H1 (cell line): Measurements from ENCODE around the gene PPP1CA. TPM values are rescaled to one million over a fixed set of nuclear protein-coding genes. Genes with fewer than 3 reads are reported as not detected.
A peak's percentile ranks its signal among the peaks of the same experiment; 100 is the strongest.

Source experiments
- CTCF ChIA-PET: fragments of 300-600 bp; sonication (Branson Sonifier 250); formaldehyde crosslinking; loops from one replicate; lab custom pipeline; 2021; ENCODE audit not compliant: partially characterized antibody; lab: Charles Lee
- POLR2A ChIA-PET: fragments of 300-600 bp; sonication (Branson Sonifier 250); formaldehyde crosslinking; loops from one replicate; lab custom pipeline; 2021; ENCODE audit warnings: inconsistent platforms; ENCODE audit not compliant: partially characterized antibody; lab: Charles Lee
- DNase-seq, 2 experiments: peaks; one replicate each; pipeline versions ENCODE4 v3.0.0 to v3.0.0-alpha.2; 2010 to 2022; ENCODE audit warnings: low spot score in 2 of 2, low read depth in 1 of 2, mixed read lengths in 1 of 2
- FAIRE-seq: peaks from 2 replicates; lab custom pipeline; 2011; peaks lifted over from hg19 to GRCh38; lab: Jason Lieb, UNC
- H2AFZ ChIP-seq: 2 replicates; pipeline ENCODE4 v1.8.1; 2012; ENCODE audit warnings: low read length, inconsistent platforms
- H2AK5ac ChIP-seq: 2 replicates; pipeline ENCODE4 v1.6.1; 2013; ENCODE audit warnings: low read depth, low read length
- H2BK120ac ChIP-seq: replicated peaks from 2 replicates; pipeline ENCODE3; 2013; ENCODE audit warnings: low read depth, low read length, inconsistent platforms
- H2BK12ac ChIP-seq: 2 replicates; pipeline ENCODE4 v1.6.1; 2013; ENCODE audit warnings: low read depth, low read length
- H2BK15ac ChIP-seq: 2 replicates; pipeline ENCODE4 v1.6.1; 2013; ENCODE audit warnings: low read length
- H2BK20ac ChIP-seq: 2 replicates; pipeline ENCODE4 v1.6.1; 2013; ENCODE audit warnings: low read length
- H2BK5ac ChIP-seq: 2 replicates; pipeline ENCODE4 v1.6.1; 2013; ENCODE audit warnings: low read depth, low read length
- H3K14ac ChIP-seq: 2 replicates; pipeline ENCODE4 v1.6.1; 2013; ENCODE audit warnings: inconsistent platforms; ENCODE audit not compliant: insufficient read length
- H3K18ac ChIP-seq: 2 replicates; pipeline ENCODE4 v1.6.1; 2013; ENCODE audit warnings: low read length; ENCODE audit errors: extremely low read depth
- H3K23ac ChIP-seq: 2 replicates; pipeline ENCODE4 v1.6.1; 2013; ENCODE audit warnings: inconsistent platforms; ENCODE audit not compliant: insufficient read length
- H3K23me2 ChIP-seq: 2 replicates; pipeline ENCODE4 v1.6.1; 2013; ENCODE audit warnings: low read depth, low read length
- H3K27ac ChIP-seq: 2 replicates; pipeline ENCODE4 v1.6.1; 2011; ENCODE audit warnings: low read depth, low read length, inconsistent platforms
- H3K27me3 ChIP-seq, 4 experiments: replicated peaks in 1 of 4; 1 replicate in 1 of 4; 2 replicates in 3 of 4; pipeline versions ENCODE4 v1.6.1 to v1.8.1; 2011 to 2013; ENCODE audit warnings: low read length in 3 of 4, mild to moderate bottlenecking in 3 of 4, inconsistent platforms in 2 of 4, mixed read lengths in 2 of 4, moderate library complexity in 1 of 4; ENCODE audit not compliant: control insufficient read depth in 3 of 4, insufficient read depth in 3 of 4; ENCODE audit errors: extremely low read depth in 1 of 4
- H3K36me3 ChIP-seq, 4 experiments: 2 replicates each; pipeline versions ENCODE4 v1.6.1 to v1.8.1; 2011 to 2013; ENCODE audit warnings: mild to moderate bottlenecking in 4 of 4, low read length in 3 of 4, moderate library complexity in 2 of 4, control low read depth in 1 of 4, inconsistent platforms in 1 of 4; ENCODE audit not compliant: insufficient read depth in 4 of 4, control insufficient read depth in 2 of 4
- H3K4ac ChIP-seq: replicated peaks from 2 replicates; pipeline ENCODE3; 2013; ENCODE audit warnings: low read length, low read depth, mixed read lengths, inconsistent platforms; ENCODE audit not compliant: insufficient read length
- H3K4me1 ChIP-seq, 4 experiments: replicated peaks in 1 of 4; 1 replicate in 1 of 4; 2 replicates in 3 of 4; pipeline versions ENCODE4 v1.6.1 to v1.8.1; 2011 to 2013; ENCODE audit warnings: low read length in 3 of 4, inconsistent platforms in 2 of 4, mixed read lengths in 1 of 4; ENCODE audit not compliant: insufficient read depth in 4 of 4, control insufficient read depth in 3 of 4
- H3K4me2 ChIP-seq, 2 experiments: 2 replicates each; pipeline versions ENCODE4 v1.6.1 to v1.8.1; 2011 to 2013; ENCODE audit warnings: low read depth in 2 of 2, low read length in 2 of 2, control low read depth in 1 of 2, inconsistent platforms in 1 of 2, mild to moderate bottlenecking in 1 of 2; ENCODE audit not compliant: insufficient read depth in 1 of 2
- H3K4me3 ChIP-seq, 4 experiments: fragments of 200-600, 300-600 bp in 1 of 4; sonication (generic), shearing (Covaris generic), sonication (Bioruptor Twin) in 1 of 4; 2 replicates each; pipeline versions ENCODE4 v1.5.1 to v1.8.1; 2011 to 2016; ENCODE audit warnings: low read length in 4 of 4, low read depth in 3 of 4, control low read depth in 2 of 4, inconsistent platforms in 2 of 4, mild to moderate bottlenecking in 2 of 4, mixed read lengths in 1 of 4, moderate library complexity in 1 of 4; ENCODE audit not compliant: insufficient read depth in 2 of 4; ENCODE audit errors: extremely low read depth in 1 of 4
- H3K56ac ChIP-seq: replicated peaks from 2 replicates; pipeline ENCODE3; 2013; ENCODE audit warnings: low read depth, mild to moderate bottlenecking, mixed read lengths, low read length, inconsistent platforms; ENCODE audit not compliant: insufficient read length
- H3K79me1 ChIP-seq: 2 replicates; pipeline ENCODE4 v1.6.1; 2013; ENCODE audit warnings: low read depth, low read length, control low read depth
- H3K79me2 ChIP-seq, 2 experiments: 2 replicates each; pipeline versions ENCODE4 v1.6.1 to v1.8.1; 2012 to 2013; ENCODE audit warnings: low read length in 2 of 2, mild to moderate bottlenecking in 2 of 2, inconsistent platforms in 1 of 2; ENCODE audit not compliant: insufficient read depth in 2 of 2, control insufficient read depth in 1 of 2
- H3K9ac ChIP-seq, 4 experiments: replicated peaks in 1 of 4; 1 replicate in 1 of 4; 2 replicates in 3 of 4; pipeline versions ENCODE4 v1.6.1 to v1.8.1; 2011 to 2013; ENCODE audit warnings: low read depth in 3 of 4, low read length in 3 of 4, control low read depth in 2 of 4, mild to moderate bottlenecking in 2 of 4, moderate library complexity in 2 of 4, inconsistent platforms in 1 of 4; ENCODE audit errors: extremely low read depth in 1 of 4
- H3K9me3 ChIP-seq, 2 experiments: 2 replicates each; pipeline versions ENCODE4 v1.6.1 to v1.8.1; 2012 to 2013; ENCODE audit warnings: mild to moderate bottlenecking in 2 of 2, moderate library complexity in 2 of 2, control low read depth in 1 of 2, inconsistent platforms in 1 of 2, low read depth in 1 of 2, low read length in 1 of 2, mixed read lengths in 1 of 2; ENCODE audit not compliant: insufficient read depth in 2 of 2
- H4K20me1 ChIP-seq, 2 experiments: replicated peaks in 1 of 2; 2 replicates each; pipeline versions ENCODE3 to v1.8.1; 2011 to 2013; ENCODE audit warnings: inconsistent platforms in 2 of 2, low read length in 2 of 2, mild to moderate bottlenecking in 1 of 2; ENCODE audit not compliant: insufficient read depth in 2 of 2, control insufficient read depth in 1 of 2
- H4K5ac ChIP-seq: 2 replicates; pipeline ENCODE4 v1.6.1; 2013; ENCODE audit warnings: low read length, low read depth, mixed read lengths, inconsistent platforms; ENCODE audit not compliant: insufficient read length
- H4K8ac ChIP-seq: 2 replicates; pipeline ENCODE4 v1.8.0; 2013; ENCODE audit warnings: mild to moderate bottlenecking, moderate library complexity, low read length, inconsistent platforms; ENCODE audit not compliant: insufficient read depth; ENCODE audit errors: extremely low read depth
- H4K91ac ChIP-seq: replicated peaks from 2 replicates; pipeline ENCODE3; 2013; ENCODE audit warnings: low read length, mixed read lengths, inconsistent platforms; ENCODE audit not compliant: insufficient read length
- BCL11A ChIP-seq, 2 experiments: IDR thresholded peaks; one replicate each; pipeline ENCODE4 v1.6.1; 2011; ENCODE audit warnings: low read depth in 2 of 2, low read length in 2 of 2, mild to moderate bottlenecking in 2 of 2
- CBX5 ChIP-seq: fragments of 300-800, 300-1000 bp; sonication (generic); IDR thresholded peaks from 2 replicates; pipeline ENCODE4 v1.7.1; 2016; ENCODE audit warnings: antibody characterized with exemption, low read length, low read depth
- EP300 ChIP-seq, 2 experiments: IDR thresholded peaks; 1 replicate in 1 of 2; 2 replicates in 1 of 2; pipeline ENCODE4 v1.6.1; 2011 to 2012; ENCODE audit warnings: low read depth in 2 of 2, low read length in 2 of 2, mild to moderate bottlenecking in 2 of 2, borderline replicate concordance in 1 of 2, inconsistent platforms in 1 of 2, moderate library complexity in 1 of 2
- TBP ChIP-seq: IDR thresholded peaks from 2 replicates; pipeline ENCODE4 v1.6.1; 2011; ENCODE audit warnings: low read depth, low read length, improper control_type of control experiment
- ZNF274 ChIP-seq: IDR thresholded peaks from 2 replicates; pipeline ENCODE4 v1.7.0; 2012; ENCODE audit warnings: low read length, borderline replicate concordance; ENCODE audit errors: extremely low read depth
- WGBS, 2 experiments: shearing (Covaris generic) in 1 of 2; methylation state at CpG; one replicate each; pipeline versions ENCODE4 v1.1.6 to v1.1.7; 2013 to 2015; ENCODE audit warnings: low lambda C conversion rate in 2 of 2, mixed read lengths in 2 of 2, inconsistent platforms in 1 of 2, low coverage in 1 of 2, missing lambda C conversion rate in 1 of 2; ENCODE audit not compliant: insufficient replicate concordance in 2 of 2, insufficient coverage in 1 of 2, insufficient read length in 1 of 2; ENCODE audit errors: extremely low coverage in 1 of 2, missing lambda C conversion rate in 1 of 2; 5-methylcytosine and 5-hydroxymethylcytosine counted together
- polyA plus RNA-seq, 7 experiments: library from polyadenylated mRNA; depleted of rRNA in 3 of 7; stranded (reverse) in 5 of 7; unstranded in 2 of 7; fragments of >200 nt in 5 of 7; fragments of 200-250 nt in 2 of 7; gene quantifications; 1 replicate in 5 of 7; 2 replicates in 1 of 7; 4 replicates in 1 of 7; pipeline versions ENCODE4 v1.2.1 to v1.2.3, GENCODE V29; 2011 to 2013; ENCODE audit warnings: missing spikeins in 2 of 7, mixed read lengths in 2 of 7
- total RNA-seq: library from RNA; stranded (reverse); fragmentation: NEBNext Ultra II Directional; extraction: Animal tissue kit (Norgen Biotek cat#: 25700); gene quantifications from 2 replicates; pipeline ENCODE4 v1.2.1, GENCODE V29; 2021
- TF ChIP-seq, protein P1 (sequence below), 3 experiments: IDR thresholded peaks; 1 replicate in 2 of 3; 2 replicates in 1 of 3; pipeline versions ENCODE4 v1.5.1 to v1.6.1; 2011; ENCODE audit warnings: low read length in 3 of 3, mild to moderate bottlenecking in 3 of 3, inconsistent platforms in 2 of 3, low read depth in 1 of 3, moderate library complexity in 1 of 3; ENCODE audit not compliant: insufficient read depth in 1 of 3; ENCODE audit errors: control extremely low read depth in 1 of 3

PPP1CA gene
- total and polyA plus RNA-seq, 2 of the 8 experiments (the other 6 are each of a cell fraction or from before 2014, with no cell fraction given), result 198 to 359 TPM

DNA sequence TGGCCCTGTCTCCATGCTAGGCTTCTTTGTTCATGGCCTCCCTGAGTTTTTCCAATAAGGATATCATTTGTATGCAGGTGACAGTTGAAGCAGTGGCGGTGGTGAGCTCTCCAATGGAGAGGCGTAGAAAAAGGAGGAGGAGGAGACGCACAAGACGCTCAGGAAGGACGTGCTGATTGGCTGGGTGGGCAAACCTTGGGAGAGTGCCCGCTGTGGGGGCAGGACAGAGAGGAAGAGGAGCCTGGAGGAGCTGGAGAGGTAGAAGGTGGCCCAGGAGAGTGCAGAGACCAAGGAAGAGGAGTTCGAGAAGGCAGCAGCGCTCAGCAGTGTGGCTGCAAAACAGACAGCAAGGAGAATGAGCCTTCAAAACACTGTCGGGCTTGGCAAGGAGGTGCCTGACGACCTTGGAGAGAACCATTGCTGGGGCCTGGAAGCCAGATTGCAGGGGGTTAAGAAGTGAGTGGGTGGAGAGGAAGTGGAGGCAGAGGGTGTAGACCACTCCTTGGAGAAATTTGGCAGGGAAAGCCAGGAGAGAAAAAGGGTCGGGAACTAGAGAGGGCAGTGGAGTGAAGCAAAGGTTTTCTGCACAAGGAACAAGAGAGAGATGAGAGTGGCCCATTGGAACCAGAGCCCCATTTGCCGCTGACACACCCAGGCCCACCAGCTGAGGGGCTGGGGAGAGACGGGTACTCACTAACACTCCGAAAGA, 35.8 kb downstream of the PPP1CA start:
- Histone ChIP-seq H3K4me2 (peak overlapping the region; percentile 26 to 28; a peak in 2 of 4 replicates), H2AFZ (no peak overlapping the region), H2BK120ac (no peak overlapping the region), H2BK15ac (peak overlapping the region; percentile 72; the same call in 1 of the 2 replicates), H3K18ac (no peak overlapping the region), H3K56ac (no peak overlapping the region), H3K4me3 (no peak overlapping the region), H3K9ac (no peak overlapping the region), H4K5ac (no peak overlapping the region), H2BK5ac (no peak overlapping the region), H2BK12ac (no peak overlapping the region), H3K9me3 (no peaks in the 10 kb centered on the region), H3K14ac (no peak overlapping the region), H3K4me1 (peaks cover 0 to 16% (median 8%) of the 10 kb centered on the region in 4 experiments; a peak in 6 of 7 replicates), H3K27me3 (peaks cover 0 to 18% (median 13%) of the 10 kb centered on the region in 4 experiments; a peak in 5 of 7 replicates), H4K91ac (no peak overlapping the region), H3K79me1 (no peaks in the 10 kb centered on the region), H2BK20ac (no peak overlapping the region), H3K23me2 (no peaks in the 10 kb centered on the region; the same call in 1 of the 2 replicates), H2AK5ac (no peak overlapping the region), H3K79me2 (no peaks in the 10 kb centered on the region), H4K20me1 (peaks cover 0 to under 1% of the 10 kb centered on the region in 2 experiments), H3K23ac (no peak overlapping the region), H4K8ac (no peak overlapping the region)
- CTCF ChIA-PET, result interaction anchor here (2.5 to 34.8 kb wide), 3 partner anchors 8 to 20 kb away, joined by 12 to 1305 read pairs (median 1305); partner anchors contain the start of genes CLCF1, POLD4 and RAD9A
- no peak for FAIRE-seq
- no peak for DNase-seq
- POLR2A ChIA-PET, result interaction anchor here (0.5 to 4.1 kb wide), 7 partner anchors 8 to 41 kb away, joined by 3 to 16 read pairs (median 3); partner anchors contain the start of genes CLCF1 and POLD4
- TF ChIP-seq TBP (no peak), CBX5 (no peak), BCL11A (IDR thresholded peaks at IDR 0.05; ENCODE audit: low read depth in 2 of 2, low read length in 2 of 2) (no peak), EP300 (IDR thresholded peaks at IDR 0.05; ENCODE audit: borderline replicate concordance in 1 of 2, low read depth in 2 of 2, low read length in 2 of 2) (no peak), ZNF274 (no peak)
- TF ChIP-seq, protein P1, sequence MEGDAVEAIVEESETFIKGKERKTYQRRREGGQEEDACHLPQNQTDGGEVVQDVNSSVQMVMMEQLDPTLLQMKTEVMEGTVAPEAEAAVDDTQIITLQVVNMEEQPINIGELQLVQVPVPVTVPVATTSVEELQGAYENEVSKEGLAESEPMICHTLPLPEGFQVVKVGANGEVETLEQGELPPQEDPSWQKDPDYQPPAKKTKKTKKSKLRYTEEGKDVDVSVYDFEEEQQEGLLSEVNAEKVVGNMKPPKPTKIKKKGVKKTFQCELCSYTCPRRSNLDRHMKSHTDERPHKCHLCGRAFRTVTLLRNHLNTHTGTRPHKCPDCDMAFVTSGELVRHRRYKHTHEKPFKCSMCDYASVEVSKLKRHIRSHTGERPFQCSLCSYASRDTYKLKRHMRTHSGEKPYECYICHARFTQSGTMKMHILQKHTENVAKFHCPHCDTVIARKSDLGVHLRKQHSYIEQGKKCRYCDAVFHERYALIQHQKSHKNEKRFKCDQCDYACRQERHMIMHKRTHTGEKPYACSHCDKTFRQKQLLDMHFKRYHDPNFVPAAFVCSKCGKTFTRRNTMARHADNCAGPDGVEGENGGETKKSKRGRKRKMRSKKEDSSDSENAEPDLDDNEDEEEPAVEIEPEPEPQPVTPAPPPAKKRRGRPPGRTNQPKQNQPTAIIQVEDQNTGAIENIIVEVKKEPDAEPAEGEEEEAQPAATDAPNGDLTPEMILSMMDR (IDR thresholded peaks at IDR 0.05; ENCODE audit: control extremely low read depth in 1 of 3, insufficient read depth in 1 of 3, low read depth in 1 of 3, low read length in 3 of 3), result no peak
- TF ChIP-seq, all 59 proteins: peak for 0
- H3K4ac ChIP-seq, result no peak overlapping the region
- no peak overlapping the region for H3K27ac ChIP-seq
- WGBS, 2 experiments, result 65% methylated on average over 14 of the region's 14 CpGs; no CpG with 5 or more reads in 1 of the 2 experiments
- no peaks in the 10 kb centered on the region for H3K36me3 ChIP-seq
